ENCODE measurements around the gene ASTN2.

Gene ASTN2

DNA sequence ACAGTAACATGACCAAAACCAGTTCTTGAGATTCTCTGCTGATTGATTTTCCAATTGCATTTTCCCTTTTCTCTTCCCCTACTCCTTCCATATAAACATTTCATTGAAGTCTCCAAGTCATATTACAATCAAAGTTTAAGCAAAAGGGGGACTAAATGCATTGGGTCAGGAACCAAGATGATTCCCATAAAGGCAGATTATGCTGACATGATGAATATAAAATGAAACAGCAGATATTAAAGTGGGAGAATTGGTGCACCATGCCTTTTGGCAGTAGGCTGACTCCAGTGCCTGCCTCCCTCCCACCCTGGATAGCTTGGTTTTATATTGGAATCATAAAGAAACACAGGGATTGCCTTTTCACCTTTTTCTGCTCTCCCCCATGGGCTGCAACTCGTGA, 118.4 kb downstream of the ASTN2 start:
- no peak for DNase-seq

DNA sequence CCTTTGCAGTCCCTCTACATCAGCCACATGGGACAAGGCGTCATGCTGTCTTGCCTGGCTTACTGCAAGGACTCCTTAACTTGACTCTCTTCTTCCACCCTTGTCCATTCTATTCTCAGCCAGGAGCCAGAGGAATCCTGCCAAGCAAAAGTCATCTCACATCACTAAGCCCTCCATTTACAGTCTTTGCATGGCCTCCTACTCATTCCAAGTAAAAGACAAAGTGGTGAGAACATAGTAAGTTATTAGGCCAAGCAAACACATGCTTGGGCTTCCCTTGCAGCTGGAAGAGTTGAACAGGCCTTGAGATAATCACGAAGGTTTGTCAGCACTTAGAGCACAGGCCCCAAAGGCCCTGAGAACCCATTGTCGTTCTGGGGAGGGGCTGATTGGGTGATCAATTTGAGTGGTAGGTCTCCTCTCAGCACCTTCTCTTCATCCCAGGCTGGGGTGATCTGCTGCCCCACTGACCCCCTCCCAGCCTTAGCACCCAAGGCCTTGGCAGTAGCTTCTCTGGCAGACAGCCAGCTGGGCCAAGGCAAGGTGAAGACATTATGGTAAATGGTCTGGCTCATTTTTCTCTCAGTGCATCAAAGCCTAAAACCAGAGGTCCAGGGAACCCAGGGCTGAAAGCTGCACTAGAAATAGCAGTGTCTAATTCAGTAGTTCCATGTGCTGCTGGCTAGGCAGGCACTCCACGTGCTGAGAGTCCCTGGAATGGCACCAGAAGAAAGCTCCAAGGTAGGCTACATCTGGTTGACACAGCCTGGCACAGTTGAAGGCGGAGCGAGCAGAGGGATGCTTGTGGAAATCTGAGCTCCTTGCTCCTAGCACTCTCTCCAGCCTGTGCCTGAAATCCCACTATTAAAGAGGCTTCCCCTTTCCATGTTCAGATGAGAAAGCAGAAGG, 121.4 kb downstream of the ASTN2 start:
- no peak for DNase-seq

GRCh38 chr9:117290856-117291622, 123.8 kb downstream of the ASTN2 start:
- no peak for DNase-seq

DNA sequence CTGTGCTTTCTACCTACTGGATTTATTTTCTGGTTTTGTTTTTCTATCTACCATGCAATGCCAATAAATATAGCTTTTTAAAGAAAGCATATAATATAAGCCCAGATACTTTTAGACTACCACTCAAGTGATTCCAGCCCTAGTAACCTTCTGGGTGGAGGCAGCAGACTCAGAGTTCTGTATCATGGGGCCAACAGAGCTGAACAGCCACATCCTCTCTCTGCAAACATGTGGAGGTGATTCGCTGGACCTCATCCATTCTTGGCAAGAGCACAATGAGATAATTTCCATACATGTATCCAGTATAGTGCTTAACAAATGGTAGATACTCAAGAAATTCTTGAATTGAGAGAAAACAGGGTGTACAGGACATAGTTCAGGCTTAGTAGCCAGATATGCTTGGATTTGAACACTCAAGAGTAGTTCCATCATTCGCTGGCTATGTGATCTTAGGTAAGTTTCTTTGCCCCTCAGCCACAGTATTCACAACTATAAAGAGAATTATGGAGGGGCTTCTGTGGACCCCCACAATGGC, 124.5 kb downstream of the ASTN2 start:
- DNase-seq: no peak

DNA sequence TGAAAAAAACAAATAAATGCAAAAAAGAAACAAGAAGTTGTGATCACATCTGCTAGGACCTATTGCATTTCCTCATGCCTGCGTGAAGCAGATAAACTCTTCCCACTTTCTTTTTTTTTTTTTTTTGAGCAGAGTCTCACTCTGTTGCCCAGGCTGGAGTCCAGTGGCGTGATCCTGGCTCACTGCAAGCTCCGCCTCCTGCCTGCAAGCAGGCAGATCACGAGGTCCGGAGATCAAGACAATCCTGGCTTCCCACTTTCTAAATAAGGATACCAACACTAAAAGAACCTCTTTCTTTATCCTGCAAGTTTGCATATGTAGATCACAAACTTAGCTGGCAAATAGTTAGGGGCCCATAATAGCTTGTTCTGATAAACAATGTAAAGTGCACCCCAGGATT, 128.6 kb downstream of the ASTN2 start:
- no peak for DNase-seq

DNA sequence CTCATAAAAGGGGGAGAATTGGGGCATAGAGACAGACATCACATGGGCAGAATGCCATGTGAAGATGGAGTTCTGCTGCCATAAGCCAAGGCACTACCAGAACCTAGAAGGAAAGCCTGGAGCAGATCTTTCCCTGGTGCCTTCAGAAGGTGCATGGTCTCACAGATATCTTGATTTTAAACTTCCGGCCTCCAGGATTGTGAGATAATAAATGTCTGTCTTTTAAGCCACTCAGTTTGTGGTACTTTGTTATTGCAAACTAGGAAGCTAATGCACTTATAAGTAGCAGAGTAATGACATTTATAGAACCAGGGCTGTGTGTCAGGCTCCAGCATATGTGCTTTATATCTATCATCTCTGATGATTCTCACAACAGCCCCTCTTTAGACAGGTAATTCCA, 130.4 kb downstream of the ASTN2 start:
- DNase-seq: no peak

- DNase-seq: no peak
These were observed 132.3 kb downstream of the ASTN2 start for GRCh38 chr9:117282541-117282940.

- no peak for DNase-seq
These were observed 136.3 kb downstream of the ASTN2 start for GRCh38 chr9:117278471-117279035.

DNA sequence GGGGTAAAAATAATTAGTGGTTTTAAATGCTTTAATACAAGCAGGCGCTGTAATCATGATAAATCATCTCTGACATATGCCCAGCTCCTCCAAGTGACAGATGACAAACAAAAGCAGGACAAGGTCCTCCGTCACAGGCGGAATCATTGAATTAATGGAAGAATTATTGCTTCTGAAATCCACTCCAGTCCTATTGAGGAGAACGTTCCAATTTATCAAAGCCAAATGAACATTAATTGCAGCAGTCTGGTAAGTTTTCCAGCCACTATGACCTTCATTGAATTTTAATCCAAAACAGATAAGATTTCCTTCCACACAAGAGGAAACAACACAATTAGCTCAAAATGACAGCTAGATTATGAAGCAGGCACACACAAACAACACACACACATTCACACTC, 136.8 kb downstream of the ASTN2 start:
- no peak for DNase-seq

DNA sequence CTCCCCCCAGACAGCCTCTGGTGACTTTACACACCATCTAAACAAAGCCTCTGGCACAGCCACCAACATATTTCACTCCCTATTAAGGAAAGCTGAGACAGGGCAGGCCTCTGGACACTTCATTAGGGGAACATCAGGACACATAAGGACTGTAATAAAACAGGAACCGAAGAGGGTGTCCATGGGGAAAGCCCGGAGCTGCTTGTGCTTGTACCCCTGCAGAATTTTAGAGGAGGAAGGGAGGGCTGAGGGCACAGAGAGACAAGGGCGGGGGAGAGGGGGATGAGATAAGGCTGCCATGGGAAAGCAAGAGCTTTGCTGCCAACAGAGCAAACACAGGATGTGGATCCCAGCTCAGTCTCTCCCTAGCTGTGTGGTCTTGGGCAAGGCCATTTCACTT, 138.4 kb downstream of the ASTN2 start:
- DNase-seq: no peak

DNA sequence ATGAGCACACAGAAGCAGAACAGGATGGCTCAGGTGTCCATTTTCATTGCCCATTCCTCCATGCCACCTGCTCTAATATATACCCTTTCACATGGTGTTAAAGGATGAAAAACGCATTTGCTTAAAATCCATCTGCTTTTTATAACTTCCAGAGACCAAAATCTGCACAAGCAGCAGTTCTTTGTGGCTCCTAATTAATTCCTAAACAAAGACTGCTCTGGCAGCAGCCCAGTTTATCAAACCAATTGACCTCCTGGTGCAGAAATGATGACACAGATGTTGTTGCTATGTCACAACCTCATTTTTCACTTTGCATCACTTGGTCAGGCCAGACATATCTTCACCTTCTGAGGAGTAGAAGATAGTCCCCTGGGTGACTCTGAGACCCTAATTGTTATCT, 141.2 kb downstream of the ASTN2 start:
- DNase-seq: no peak

GRCh38 chr9:117268847-117269446, 145.9 kb downstream of the ASTN2 start:
- no peak for DNase-seq

- DNase-seq: no peak
These were observed 147.9 kb downstream of the ASTN2 start for GRCh38 chr9:117266855-117267497.

DNA sequence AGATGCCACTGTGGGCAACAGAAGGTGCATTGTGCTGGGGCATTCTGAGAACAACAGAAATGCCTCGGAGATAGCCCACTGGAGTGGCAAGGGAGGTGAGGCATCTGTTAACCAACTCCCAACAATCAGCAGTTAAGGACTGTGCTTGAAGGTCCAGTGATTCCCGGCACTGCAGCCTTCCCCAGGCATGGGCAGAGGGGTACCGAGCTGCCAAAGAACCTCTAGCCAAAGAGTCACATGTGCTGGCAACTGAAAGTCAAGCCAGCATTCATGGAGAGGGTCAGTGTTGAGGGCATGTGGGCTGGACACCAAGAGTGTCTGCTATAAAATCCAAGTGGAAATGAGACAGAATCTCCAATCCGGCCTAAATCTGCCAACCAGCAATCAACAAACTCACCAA, 149.6 kb downstream of the ASTN2 start:
- DNase-seq: no peak

DNA sequence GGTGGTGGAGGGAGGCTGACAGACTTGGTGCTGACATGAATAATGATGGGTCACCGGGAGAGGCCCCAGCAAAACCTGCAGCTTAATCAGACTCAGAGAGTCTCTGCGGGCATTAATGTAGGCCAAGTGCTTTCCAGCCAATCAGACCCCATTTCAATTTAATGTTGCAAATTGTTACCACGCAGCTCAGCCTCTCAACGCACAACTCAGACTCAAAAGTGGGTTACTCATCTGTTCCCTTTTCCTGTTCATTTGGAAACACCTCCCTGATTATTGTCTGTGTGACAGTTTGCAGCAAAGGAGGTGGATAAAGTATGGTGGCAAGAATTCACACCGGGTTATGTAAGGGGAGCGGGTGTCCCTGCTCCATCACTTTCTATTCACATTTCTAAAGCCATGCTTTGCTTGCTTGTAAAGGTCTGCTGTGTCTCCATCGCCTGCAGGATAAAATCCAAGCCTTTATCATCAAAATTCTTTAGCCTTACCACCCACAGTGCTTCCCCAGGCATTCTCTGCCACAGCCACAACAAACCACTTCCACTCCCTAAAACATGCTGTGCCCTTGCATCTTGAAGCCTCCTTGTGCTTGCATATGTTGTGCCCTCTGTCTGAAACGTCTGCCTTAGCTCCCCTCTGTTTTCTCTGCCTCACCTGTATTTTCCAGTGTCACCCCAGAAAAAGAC, 156.5 kb downstream of the ASTN2 start:
- DNase-seq: no peak

GRCh38 chr9:117253261-117253660, 161.6 kb downstream of the ASTN2 start:
- DNase-seq: no peak

DNA sequence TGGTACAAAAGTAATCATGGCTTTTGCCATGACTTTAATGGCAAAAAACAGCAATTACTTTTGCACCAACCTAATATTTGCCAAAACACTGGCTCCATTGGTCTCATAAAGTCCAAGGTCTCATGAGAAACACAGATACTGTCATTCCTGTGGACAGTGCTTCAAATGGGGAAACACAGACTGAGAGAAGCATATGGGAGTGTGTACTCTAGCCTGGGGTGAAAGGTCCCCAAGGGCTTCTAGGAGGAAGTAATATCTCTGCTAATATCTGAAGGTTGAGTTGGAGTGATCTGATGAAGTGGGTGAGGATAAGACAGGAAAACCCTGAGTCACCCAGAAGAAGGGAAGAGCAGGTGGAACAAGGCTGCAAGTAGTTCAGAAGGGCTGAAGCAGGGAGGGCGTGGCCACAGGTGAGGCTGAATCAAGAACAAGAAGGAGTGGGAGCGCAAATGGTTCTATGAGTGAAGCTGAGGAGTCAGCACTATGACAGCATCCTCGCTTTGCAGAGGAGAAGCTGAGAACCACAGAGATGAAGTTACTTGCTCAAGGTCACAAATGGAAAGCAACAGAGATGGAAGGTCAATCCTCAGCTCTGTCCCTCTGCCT, 164.1 kb downstream of the ASTN2 start:
- no peak for DNase-seq

DNA sequence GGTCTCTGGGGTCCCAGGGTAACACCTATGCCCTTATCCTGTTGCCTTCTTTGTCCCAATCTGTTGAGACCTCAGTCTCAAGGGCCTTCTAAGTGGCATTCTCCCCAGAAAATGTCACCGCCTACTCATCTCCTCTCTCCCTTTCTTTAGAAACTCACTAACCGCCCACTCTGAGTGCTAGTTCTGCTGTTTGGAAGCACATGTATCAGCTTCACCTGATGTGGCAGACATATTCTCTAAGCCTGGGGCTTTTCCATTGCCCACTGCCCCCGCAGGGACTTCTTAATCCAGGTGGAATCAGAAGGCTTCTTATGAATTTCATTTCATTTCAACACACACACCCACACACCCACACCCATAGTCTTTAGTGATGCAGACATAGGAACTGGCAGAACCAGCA, 165.1 kb downstream of the ASTN2 start:
- no peak for DNase-seq

GRCh38 chr9:117247266-117247665, 167.6 kb downstream of the ASTN2 start:
- no peak for DNase-seq

DNA sequence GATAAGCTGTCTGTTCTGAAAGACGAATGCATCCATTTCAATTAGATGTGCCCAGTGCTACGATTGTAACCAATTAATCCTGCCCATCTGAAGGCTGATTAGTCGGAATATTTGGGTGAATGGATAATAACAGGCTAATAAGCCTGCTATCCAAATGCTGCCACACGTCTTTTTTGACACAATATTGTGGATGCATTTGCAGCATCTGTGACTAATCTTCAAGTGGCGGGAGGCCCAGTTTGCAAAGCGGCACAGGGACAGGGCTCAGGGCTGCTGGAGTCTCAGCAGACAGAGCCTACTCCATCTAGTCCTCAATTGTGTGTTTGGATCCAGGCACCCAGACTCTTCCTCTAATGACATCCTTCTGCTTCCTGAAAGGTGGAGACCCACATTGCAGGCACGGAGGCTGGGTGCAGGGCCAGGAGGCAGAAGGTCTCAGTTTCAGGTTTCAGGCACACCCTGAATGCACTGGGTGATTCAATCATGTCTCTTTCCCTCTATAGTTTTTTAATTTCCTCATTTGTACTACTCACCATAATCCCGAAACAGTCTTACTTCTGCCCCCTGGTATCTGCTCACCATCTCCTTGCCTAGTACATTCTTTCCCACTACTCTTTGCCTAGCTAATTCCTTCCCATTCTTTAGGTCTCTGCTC, 169.6 kb downstream of the ASTN2 start:
- no peak for DNase-seq

DNA sequence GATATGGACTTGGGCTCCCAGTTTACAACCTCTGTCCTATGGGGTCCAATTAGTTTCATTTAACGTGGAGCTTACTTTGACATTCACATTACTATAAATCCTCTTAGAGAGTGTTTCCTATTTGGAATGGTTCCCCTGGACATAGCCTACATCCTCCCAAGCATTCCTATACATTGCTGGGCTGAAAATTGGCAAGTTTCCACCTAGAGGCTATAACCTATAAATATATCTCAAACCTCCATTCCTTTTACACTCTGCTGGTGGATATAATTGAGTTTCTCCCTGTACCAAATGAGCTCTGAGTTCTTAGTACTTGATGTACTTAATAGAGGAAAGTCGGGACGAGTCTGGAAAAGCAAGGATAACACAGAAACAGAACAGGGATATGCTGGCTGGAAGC, 172.8 kb downstream of the ASTN2 start:
- no peak for DNase-seq

Measured in effector CD4-positive, alpha-beta T cell (primary cell).